ENCODE measurements around the gene COL23A1.

The COL23A1 gene

GRCh38 chr5:178348356-178349074, 241.7 kb downstream of the COL23A1 start:
- no peak overlapping the region for H3K4me3 ChIP-seq (ENCODE audit: low read length)
- H4K20me1 ChIP-seq (ENCODE audit: insufficient read depth, low read length) = no peaks in the 10 kb centered on the region
- no peaks in the 10 kb centered on the region for H3K9me3 ChIP-seq (replicated peaks; ENCODE audit: insufficient read depth, low read length)
- H3K27me3 ChIP-seq (replicated peaks; ENCODE audit: insufficient read depth, low read length) = peaks cover 55% of the 10 kb centered on the region
- H3K4me1 ChIP-seq (ENCODE audit: low read length) = no peaks in the 10 kb centered on the region
- H3K9me2 ChIP-seq (replicated peaks; ENCODE audit: insufficient read depth, low read length) = no peaks in the 10 kb centered on the region
- no peaks in the 10 kb centered on the region for H3K79me2 ChIP-seq (ENCODE audit: low read length)
- H3K4me2 ChIP-seq (ENCODE audit: low read depth, low read length) = no peak overlapping the region
- H3F3A ChIP-seq (ENCODE audit: insufficient read depth, low read length) = no peaks in the 10 kb centered on the region
- DNase-seq = no peak
- TF ChIP-seq, protein P1, sequence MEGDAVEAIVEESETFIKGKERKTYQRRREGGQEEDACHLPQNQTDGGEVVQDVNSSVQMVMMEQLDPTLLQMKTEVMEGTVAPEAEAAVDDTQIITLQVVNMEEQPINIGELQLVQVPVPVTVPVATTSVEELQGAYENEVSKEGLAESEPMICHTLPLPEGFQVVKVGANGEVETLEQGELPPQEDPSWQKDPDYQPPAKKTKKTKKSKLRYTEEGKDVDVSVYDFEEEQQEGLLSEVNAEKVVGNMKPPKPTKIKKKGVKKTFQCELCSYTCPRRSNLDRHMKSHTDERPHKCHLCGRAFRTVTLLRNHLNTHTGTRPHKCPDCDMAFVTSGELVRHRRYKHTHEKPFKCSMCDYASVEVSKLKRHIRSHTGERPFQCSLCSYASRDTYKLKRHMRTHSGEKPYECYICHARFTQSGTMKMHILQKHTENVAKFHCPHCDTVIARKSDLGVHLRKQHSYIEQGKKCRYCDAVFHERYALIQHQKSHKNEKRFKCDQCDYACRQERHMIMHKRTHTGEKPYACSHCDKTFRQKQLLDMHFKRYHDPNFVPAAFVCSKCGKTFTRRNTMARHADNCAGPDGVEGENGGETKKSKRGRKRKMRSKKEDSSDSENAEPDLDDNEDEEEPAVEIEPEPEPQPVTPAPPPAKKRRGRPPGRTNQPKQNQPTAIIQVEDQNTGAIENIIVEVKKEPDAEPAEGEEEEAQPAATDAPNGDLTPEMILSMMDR (IDR thresholded peaks at IDR 0.05; ENCODE audit: low read length) = no peak
- no peak overlapping the region for H3K9ac ChIP-seq (ENCODE audit: low read length)
- H2AFZ ChIP-seq (ENCODE audit: low read length) = no peak overlapping the region
- no peaks in the 10 kb centered on the region for H3K36me3 ChIP-seq (replicated peaks; ENCODE audit: insufficient read depth, low read length)
- H3K27ac ChIP-seq (ENCODE audit: low read length) = no peak overlapping the region

DNA sequence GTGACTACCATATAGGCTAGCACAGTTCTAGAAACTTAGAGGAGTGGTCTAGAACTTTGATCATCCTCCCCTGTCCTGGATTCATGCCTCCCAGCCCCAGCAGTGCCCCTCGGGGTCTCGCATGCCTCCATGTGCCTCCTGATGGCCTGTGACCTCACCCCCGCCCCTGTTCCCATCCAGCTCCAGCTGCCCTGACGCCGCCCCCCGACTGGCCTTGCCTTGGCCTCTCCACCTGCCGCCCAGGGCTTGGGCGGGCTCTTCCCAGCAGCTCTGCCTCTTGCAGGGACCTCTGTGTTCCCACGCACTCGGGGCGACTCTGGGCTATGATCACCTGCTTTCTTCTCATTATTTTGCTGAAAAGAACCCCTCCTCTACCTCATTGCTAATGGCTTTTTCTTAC, 242.2 kb downstream of the COL23A1 start:
- H3K27ac ChIP-seq (ENCODE audit: low read length) = no peak overlapping the region
- H2AFZ ChIP-seq (ENCODE audit: low read length) = no peak overlapping the region
- TF ChIP-seq EZH2phosphoT487 (IDR thresholded peaks at IDR 0.05; ENCODE audit: low read length) = no peak
- TF ChIP-seq, protein P1 (IDR thresholded peaks at IDR 0.05; ENCODE audit: low read length) = no peak
- no peak for TF ChIP-seq EZH2 (optimal IDR thresholded peaks at IDR 0.05; ENCODE audit: low read depth, low read length)
- H3K79me2 ChIP-seq (ENCODE audit: low read length) = no peaks in the 10 kb centered on the region
- no peaks in the 10 kb centered on the region for H4K20me1 ChIP-seq (ENCODE audit: insufficient read depth, low read length)
- no peaks in the 10 kb centered on the region for H3K4me1 ChIP-seq (ENCODE audit: low read length)
- H3K4me2 ChIP-seq (ENCODE audit: low read depth, low read length) = no peak overlapping the region
- no peak overlapping the region for H3K9ac ChIP-seq (ENCODE audit: low read length)
- H3K4me3 ChIP-seq (ENCODE audit: low read length) = no peak overlapping the region
- H3K36me3 ChIP-seq (replicated peaks; ENCODE audit: insufficient read depth, low read length) = no peaks in the 10 kb centered on the region
- no peaks in the 10 kb centered on the region for H3F3A ChIP-seq (ENCODE audit: insufficient read depth, low read length)
- no peaks in the 10 kb centered on the region for H3K9me2 ChIP-seq (replicated peaks; ENCODE audit: insufficient read depth, low read length)
- no peaks in the 10 kb centered on the region for H3K9me3 ChIP-seq (replicated peaks; ENCODE audit: insufficient read depth, low read length)
- no peak for DNase-seq
- peaks cover 52% of the 10 kb centered on the region for H3K27me3 ChIP-seq (replicated peaks; ENCODE audit: insufficient read depth, low read length)

DNA sequence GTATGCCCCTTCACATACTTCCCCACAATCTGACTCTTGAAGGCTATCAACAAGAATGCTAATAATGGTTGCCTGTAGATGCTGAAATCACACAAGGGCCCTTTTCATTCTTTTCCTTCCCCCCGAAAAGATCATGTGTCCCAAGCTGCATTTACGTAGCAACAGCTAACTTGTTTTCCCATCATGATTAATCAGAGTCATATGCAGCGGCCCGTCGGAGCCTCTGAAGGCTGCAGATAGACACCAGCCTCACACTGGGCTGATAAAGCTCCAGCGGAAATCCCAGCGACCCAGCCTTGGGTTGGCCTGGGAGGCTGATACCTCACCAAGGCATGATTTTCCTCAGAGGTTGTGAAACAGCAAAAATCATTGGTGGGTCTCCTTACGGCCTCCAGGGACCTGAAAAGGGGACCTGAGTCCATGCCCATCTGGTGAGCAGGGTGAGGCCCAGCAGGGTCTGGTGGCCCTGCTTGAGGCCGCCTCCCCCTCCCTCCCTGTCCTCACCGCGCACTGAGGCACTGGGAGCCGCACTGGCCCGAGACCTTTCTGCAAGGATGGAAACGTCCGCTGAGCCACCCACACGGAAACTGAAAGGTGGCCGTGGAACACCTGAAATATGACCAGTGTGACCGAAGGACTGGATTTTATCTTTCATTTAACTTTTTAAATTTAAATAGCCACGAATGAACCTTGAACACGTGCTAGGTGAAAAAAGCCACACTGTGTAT, 243.4 kb downstream of the COL23A1 start:
- Histone ChIP-seq H3K79me2 (ENCODE audit: low read length) (no peaks in the 10 kb centered on the region), H3K4me1 (ENCODE audit: low read length) (no peaks in the 10 kb centered on the region), H3K27me3 (replicated peaks; ENCODE audit: insufficient read depth, low read length) (peaks cover 54% of the 10 kb centered on the region), H2AFZ (ENCODE audit: low read length) (no peak overlapping the region), H3K9me2 (replicated peaks; ENCODE audit: insufficient read depth, low read length) (no peaks in the 10 kb centered on the region), H3K9ac (ENCODE audit: low read length) (no peak overlapping the region), H4K20me1 (ENCODE audit: insufficient read depth, low read length) (no peaks in the 10 kb centered on the region), H3F3A (ENCODE audit: insufficient read depth, low read length) (no peaks in the 10 kb centered on the region), H3K9me3 (replicated peaks; ENCODE audit: insufficient read depth, low read length) (no peaks in the 10 kb centered on the region), H3K27ac (ENCODE audit: low read length) (no peak overlapping the region), H3K36me3 (replicated peaks; ENCODE audit: insufficient read depth, low read length) (no peaks in the 10 kb centered on the region), H3K4me2 (ENCODE audit: low read depth, low read length) (no peak overlapping the region), H3K4me3 (ENCODE audit: low read length) (no peak overlapping the region)
- no peak for DNase-seq
- no peak for TF ChIP-seq EZH2 (optimal IDR thresholded peaks at IDR 0.05; ENCODE audit: low read depth, low read length)
- TF ChIP-seq, protein P1 (IDR thresholded peaks at IDR 0.05; ENCODE audit: low read length) = no peak
- no peak for TF ChIP-seq EZH2phosphoT487 (IDR thresholded peaks at IDR 0.05; ENCODE audit: low read length)

All from MM.1S (cell line).